GM15510 (cell line): ENCODE results near the gene CTDSPL.

Experiments
- POLR2A ChIP-seq: IDR thresholded peaks from 3 replicates; pipeline ENCODE4 v1.6.1; 2011; ENCODE audit warnings: borderline replicate concordance; ENCODE audit not compliant: insufficient read length; ENCODE audit errors: extremely low read depth

Gene CTDSPL

DNA sequence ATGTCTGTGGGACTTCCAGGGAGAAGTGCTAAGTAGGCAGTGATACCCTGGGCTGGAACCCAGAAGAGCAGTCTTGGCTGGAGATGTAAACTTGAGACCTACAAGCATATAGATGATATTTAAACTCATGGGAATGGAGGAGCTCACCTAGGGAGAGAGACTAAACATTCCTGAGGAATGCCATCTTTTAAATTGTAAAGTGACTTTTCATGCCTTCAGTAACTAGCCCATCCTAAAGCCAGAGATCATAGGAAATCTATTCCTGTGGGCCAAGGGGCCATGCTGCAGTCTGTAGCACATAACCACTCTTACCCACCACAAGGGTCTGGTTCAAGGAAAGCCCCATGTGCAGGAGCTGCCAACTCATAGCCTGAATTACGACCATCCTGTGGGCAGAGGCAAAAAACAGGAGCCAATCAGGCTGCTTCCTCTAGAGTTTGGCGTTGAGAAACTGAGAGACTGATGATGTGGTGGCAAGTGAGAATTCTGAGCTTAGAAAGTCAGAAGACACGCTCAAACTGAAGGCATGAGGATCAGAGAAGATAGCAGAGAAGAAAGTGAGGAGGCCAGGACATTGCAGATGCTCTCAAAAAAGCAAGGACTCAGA is 37.5 kb downstream of the CTDSPL start:
- TF ChIP-seq POLR2A, result no peak

DNA sequence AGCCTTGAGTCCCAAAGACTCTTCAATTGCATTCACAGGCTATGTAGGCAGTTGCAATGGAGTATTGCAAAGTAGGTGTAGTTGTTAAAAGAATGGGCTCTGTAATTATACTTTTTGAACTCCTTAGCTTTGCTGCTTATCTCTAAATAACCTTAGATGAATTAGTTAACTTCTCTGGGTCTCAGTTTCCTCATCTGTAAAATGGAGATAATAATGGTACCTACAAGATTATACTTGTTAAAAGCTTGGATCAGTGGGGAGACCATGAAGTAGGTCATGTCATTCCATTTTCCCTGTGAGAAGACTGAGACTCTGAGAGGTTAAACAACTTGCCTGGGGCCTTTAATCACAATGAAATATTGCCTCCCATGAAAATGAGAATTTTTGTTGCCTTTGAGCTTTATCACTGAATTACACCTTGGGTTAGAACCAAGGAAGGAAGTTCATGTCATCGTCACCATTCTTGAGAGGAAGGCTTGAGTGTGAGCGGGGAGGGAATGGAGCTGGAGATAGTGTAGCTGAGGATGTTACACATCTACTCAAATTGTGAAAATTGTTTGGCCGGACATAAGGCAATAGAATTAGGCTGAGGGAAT is 38.1 kb downstream of the CTDSPL start:
- TF ChIP-seq POLR2A, result no peak

DNA sequence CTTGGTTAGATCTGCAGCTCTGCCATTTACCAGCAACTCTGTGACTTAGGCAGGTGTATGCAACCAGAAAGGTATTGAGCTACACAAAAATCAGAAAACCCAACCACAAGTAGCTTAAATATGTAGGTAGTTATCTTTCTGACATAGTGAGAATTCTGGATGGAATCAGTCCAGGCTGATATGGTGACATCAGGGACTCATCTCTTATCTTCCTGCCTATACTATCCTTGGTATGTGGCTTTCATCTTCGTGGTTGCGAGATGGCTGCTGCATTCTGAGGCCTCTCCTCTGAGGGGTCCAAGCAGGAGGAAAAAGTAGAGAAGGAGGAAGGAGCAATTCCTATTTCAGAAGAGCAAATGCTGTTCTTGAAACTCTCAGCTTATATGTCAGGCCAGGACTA is 40.0 kb downstream of the CTDSPL start:
- no peak for TF ChIP-seq POLR2A

DNA sequence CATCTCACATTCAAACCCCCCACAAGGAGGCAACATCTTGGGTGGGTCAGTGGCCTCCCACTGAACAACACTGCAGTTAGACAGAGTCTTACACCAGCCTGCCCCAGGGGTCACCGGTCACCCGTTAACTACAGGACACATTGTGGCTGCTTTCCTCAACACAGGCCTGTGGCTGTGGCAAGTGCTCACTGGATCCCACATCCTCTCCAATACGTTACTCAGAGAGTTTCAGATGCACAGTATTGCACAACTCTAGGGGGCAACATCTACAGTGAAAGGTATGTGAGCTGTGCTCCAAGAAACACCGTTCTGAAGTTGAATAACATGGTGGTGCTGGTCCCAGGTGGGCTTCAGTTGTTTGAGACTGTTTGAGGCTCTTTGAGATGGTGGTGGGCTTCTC is 41.0 kb downstream of the CTDSPL start:
- TF ChIP-seq POLR2A, result no peak

DNA sequence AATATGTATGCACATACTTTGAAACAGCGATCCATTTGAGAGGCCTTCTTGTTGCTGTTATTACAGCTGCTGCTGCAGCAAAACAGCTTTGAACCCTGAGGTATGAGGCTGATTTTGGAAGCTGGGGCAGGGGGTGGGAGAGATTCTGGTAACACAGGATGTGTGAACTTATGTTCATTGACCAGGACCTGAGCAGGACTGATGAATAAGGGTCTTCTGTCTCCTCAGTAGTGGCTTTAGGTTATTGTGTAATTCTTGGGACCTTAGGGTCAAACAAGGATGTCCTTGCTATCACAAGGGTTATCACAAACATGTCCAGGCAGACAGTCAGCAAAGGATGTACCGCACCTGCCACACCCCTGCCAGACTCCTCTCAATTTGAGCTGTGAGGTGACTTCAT is 41.6 kb downstream of the CTDSPL start:
- no peak for TF ChIP-seq POLR2A

DNA sequence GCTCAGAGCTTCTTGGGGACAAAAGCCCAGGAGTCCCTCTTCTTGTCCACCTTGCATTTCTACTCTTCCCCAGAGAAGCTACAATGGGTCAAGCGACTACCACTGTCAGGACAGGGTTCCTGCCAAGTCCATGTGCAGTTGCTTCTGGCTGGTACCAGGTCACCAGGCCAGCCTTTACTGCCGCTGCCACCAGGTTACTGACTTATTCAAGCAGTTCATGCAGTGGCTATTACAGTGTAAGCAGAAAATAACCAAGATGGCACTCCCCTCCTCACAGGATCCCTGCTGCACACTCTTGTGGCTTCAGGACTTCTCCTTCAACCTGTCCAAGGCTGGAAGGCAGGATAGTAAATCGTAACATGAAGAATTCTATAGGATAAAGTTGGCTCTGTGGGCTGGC is 42.1 kb downstream of the CTDSPL start:
- TF ChIP-seq POLR2A, result no peak

DNA sequence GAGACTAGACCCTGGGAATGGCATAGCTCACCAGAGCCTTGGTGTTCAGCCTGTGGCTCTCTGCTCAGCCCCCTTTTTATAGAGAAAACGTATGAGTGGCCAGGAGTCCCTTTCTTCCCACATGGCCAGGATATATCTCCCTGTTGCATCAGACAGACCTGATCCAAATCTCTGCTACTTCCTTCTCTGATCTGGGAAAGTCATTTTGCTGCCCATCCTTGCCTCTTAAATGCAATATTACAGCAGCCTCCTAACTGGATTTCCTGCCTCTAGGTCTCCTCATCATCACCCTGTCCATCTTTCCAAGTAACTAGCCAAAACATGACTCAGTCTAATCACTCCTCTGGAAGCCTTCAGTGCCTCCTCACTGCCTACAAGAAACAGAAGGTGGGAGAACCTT is 42.9 kb downstream of the CTDSPL start:
- no peak for TF ChIP-seq POLR2A

DNA sequence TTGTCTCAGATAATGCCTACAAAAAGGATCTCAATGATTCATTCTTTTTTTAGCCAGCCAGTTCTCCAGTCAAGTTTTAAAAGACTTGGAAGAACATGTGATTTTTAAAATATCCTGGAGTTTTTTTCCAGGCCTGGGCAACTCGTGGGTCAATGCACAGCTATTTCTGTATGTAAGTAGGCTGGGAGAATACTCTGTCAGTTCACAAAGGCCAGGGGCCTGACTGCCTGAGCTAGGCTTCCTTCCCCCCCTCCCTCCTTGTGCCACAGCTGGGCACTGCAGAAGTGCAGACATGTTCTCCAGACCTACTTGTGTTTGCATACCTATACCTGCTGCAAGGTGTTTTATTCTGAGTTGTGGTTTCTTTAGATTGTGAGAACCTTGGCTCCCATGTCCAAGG is 43.7 kb downstream of the CTDSPL start:
- no peak for TF ChIP-seq POLR2A

DNA sequence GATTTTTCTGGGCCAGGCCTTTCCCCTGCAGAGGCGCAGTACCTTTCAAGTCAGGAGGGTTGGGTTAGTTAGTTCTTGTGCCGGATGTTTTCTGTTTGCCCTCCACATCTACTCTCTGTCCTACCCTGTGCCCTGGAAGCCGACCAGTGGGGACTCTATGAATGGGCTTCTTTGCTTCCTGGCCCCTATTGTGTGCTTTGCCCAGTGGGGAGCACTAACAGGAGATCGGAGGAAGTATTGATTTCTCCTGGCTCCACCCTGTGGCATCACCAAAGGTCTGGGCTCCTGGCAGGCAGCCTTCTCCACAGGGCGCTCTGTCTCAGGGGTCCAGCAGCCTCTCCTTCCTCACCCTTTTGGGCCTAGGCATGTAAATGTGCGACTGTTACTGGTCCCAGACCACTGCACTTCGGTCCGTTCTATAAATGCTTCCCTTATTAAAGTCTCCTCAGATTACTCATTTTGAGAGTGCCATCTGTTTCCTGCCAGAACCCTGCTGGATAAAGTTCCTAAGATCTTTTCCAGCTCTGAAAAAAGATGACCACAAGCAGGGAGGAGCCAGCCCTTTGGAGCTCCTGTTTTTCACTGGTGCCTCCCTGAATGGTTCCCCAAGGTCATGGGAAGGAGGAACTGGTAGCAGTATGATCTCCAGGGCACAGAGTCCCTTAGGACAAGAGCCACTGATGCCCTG is 44.5 kb downstream of the CTDSPL start:
- no peak for TF ChIP-seq POLR2A

DNA sequence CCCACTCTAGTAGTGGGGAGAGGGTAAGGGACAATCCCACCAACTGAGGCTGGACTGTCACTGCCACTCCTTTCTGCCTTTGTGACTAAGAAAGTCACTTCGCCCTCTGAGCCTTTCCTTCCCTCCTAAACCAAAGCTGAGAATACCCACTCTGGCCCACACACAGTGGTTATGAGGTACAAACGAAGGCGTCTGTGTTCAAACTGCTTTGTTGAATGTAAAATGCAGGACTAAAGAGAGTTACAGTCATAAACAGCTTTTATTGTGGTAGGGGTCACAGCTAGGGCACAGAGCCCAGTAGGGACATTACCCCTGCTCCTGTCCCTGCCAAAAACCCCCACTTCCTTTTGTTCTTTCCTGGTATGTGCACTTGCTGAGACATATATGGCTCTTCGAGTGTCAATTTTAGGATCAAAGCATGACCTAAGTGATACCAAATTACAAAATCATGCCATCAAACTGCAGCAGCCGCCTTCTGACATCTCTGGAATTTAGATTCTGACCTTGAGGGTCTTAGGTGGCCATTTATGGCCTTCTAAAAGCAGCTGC is 45.1 kb downstream of the CTDSPL start:
- no peak for TF ChIP-seq POLR2A

DNA sequence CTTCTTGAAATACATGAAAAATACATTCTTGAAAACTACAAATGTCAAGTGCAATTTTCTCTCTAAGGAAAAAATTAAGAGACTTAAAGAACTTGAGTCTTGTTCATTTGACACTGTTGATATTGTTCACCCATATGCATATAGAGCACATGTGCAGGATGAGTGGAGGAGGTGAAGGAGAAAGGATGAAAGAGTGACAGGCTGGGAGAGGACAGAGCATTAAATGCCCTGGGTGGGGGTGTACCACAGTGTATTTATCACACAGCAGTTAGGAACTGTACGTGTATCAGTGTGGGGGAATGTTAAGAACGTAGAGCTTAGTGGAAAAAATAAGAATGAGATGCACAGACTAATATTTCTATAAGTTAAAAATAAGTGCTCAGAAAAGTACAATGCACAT is 45.7 kb downstream of the CTDSPL start:
- no peak for TF ChIP-seq POLR2A

DNA sequence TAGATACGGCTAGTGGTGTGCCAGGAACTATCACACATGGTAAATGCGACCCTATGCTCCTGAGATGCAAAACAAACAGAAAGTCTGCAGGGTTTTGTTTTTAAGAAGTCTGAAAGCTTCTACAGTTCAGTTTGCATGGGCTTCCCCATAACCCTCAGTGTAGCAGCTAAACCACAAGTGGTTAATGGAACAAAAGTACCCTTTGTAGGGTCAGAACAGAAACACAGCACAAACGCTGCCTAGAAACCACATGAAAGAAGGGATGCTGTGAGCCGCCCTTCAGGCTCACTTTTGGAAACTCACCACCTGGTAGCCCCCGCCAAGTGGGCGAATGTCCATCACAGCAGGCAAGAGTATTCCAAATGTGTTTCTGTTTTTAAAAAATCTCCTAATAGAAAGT is 46.2 kb downstream of the CTDSPL start:
- no peak for TF ChIP-seq POLR2A

DNA sequence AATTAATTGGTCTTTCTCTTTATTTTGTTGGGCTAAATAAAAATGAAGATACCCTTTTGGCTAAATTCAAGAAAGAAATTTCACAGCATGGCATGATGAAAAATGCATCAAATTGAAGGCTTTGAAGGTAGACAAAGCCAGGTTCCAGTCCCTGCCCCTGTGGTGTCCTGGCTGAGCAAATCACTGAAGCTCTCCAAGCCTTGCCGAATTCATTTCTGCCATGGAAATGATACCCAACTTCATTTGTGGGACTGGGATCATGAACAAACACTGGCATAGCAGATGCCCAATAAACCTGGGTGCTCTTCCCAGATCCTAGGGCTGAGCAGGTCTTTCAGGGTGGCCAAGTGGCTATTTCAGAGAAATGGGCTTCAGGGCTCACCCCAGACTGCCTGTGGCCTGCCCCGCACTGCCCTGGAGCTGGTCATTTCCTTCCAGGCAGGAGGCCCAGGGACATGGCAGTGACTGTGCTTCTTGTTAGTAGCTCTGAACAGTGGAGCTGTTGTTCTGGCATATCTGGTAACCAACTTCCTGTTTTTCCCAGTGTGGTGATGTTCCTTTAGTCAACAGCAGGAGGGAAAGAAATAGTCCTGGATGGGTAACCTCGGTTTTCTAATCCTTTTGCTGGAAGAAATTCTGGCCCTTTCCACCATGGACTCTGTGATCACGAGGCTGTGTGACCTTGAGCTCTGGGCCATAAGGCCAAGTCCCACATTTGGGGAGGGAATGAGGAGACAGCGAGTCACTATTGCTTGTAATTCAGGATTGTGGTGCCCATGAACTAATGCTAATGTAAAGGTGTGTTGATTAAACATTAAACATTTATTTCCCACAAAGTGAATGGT is 47.6 kb downstream of the CTDSPL start:
- no peak for TF ChIP-seq POLR2A

DNA sequence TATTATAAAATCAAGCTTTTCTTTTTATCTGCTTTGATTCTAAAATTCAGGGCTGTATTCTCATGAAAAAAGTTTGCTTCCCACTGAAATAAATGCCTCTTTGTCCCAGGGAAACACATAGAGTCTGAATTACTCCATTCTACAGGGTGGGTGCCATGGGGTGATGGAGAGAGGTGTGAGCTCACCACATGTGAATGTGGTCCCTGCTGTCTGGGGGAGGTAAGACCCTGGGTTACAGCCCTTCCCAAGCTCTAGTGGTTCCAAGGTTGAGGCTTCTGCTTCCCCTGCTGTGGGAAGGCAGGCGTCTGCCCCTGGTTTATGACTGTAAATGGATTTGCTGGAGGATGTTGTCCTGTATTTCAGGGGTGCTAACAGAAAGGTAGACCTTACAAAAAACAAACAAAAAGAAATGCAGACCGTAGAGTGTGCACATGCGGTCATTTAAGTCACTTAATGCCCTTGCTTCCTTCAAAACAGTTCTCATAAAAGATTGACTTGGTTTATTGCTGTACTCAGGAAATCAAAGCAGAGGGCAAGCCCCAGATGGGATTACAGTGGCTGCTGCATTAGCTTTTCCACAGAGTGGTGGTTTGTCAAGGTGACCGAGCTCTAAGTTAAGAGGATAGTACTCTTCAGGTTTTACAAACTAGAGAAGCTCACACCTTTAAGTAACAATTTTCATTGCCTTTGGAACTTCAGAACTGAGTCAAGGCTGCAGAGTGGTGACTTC is 49.2 kb downstream of the CTDSPL start:
- no peak for TF ChIP-seq POLR2A
